K562 (cell line): ENCODE results near the gene TMC8. TPM values are rescaled to one million over a fixed set of nuclear protein-coding genes. Genes with fewer than 3 reads are reported as not detected.

Experiments used
- CBX5 ChIP-seq: IDR thresholded peaks from 2 replicates; pipeline ENCODE4 v1.6.1; 2014; ENCODE audit warnings: low read depth, borderline replicate concordance
- CREB3L1 ChIP-seq: fragments of 450-650 bp; IDR thresholded peaks from 2 replicates; pipeline ENCODE4 v1.6.1; 2014; ENCODE audit warnings: low read depth, mild to moderate bottlenecking, moderate library complexity, borderline replicate concordance
- DIDO1 ChIP-seq: fragments of 450-650 bp; IDR thresholded peaks from 2 replicates; pipeline ENCODE4 v1.6.1; 2016; ENCODE audit warnings: low read depth, missing biosample characterization, missing genetic modification characterization
- HMGXB4 ChIP-seq: sonication (generic); formaldehyde crosslinking; IDR thresholded peaks from 2 replicates; pipeline ENCODE4 v1.8.1; 2023; ENCODE audit warnings: mild to moderate bottlenecking, missing genetic modification reagents
- HNRNPLL ChIP-seq: fragments of 200-400 bp; formaldehyde crosslinking; IDR thresholded peaks from 2 replicates; pipeline ENCODE4 v1.6.1; 2017; ENCODE audit warnings: low read length, low read depth, mild to moderate bottlenecking; ENCODE audit not compliant: poor library complexity, severe bottlenecking
- PHF20 ChIP-seq: fragments of 450-650 bp; IDR thresholded peaks from 2 replicates; pipeline ENCODE4 v1.6.1; 2018; ENCODE audit not compliant: partially characterized antibody
- POLR2G ChIP-seq: fragments of 200-400 bp; formaldehyde crosslinking; IDR thresholded peaks from 2 replicates; pipeline ENCODE4 v1.6.1; 2017; ENCODE audit warnings: low read depth, mild to moderate bottlenecking, antibody characterized with exemption, low read length, moderate library complexity
- RFX5 ChIP-seq: IDR thresholded peaks from 2 replicates; pipeline ENCODE4 v1.6.1; 2011; ENCODE audit warnings: low read depth, mild to moderate bottlenecking, improper control_type of control experiment, low read length
- SIN3A ChIP-seq, 2 experiments: fragments of 150-350 bp in 1 of 2; IDR thresholded peaks; 2 replicates each; pipeline ENCODE4 v1.6.1; 2011 to 2016; ENCODE audit warnings: borderline replicate concordance in 2 of 2, low read depth in 2 of 2, low read length in 2 of 2, mild to moderate bottlenecking in 2 of 2, moderate library complexity in 2 of 2; ENCODE audit not compliant: control insufficient read depth in 1 of 2
- TGIF2 ChIP-seq: sonication (generic); formaldehyde crosslinking; IDR thresholded peaks from 2 replicates; pipeline ENCODE4 v1.8.1; 2022; ENCODE audit warnings: mild to moderate bottlenecking, missing genetic modification reagents, moderate library complexity
- ZNF121 ChIP-seq: sonication (generic); formaldehyde crosslinking; conservative IDR thresholded peaks from 2 replicates; pipeline ENCODE4 v1.8.0; 2022; ENCODE audit warnings: missing genetic modification reagents
- ZNF197 ChIP-seq: fragments of 200-800 bp; sonication (Bioruptor generic); IDR thresholded peaks from 2 replicates; pipeline ENCODE4 v1.6.1; 2016; ENCODE audit warnings: low read depth, missing genetic modification characterization, missing compliant biosample characterization
- ZNF586 ChIP-seq: fragments of 450-650 bp; formaldehyde crosslinking; conservative IDR thresholded peaks from 2 replicates; pipeline ENCODE4 v1.4.0; 2020; ENCODE audit warnings: mild to moderate bottlenecking, moderate library complexity
- polyA plus RNA-seq, 8 experiments: library from polyadenylated mRNA; depleted of rRNA in 4 of 8; stranded (reverse) in 5 of 8; unstranded in 3 of 8; fragments of >200 nt; fragmentation: Nextera tagmentation in 2 of 8; fragmentation: Illumina TruSeq in 1 of 8; extraction: Ambion mirVana in 2 of 8; extraction: Trizol in 1 of 8; gene quantifications; 2 replicates each; pipeline versions ENCODE4 v1.2.1 to v1.2.3, GENCODE V29; 2011 to 2014; ENCODE audit warnings: inconsistent platforms in 1 of 8, missing spikeins in 1 of 8
- total RNA-seq, 7 experiments: library from RNA; depleted of rRNA in 6 of 7; stranded (reverse); fragments of >200 nt in 6 of 7; fragmentation: Illumina TruSeq in 2 of 7; extraction: Trizol in 2 of 7; gene quantifications; 2 replicates each; pipeline versions ENCODE4 v1.2.1 to v1.2.3, GENCODE V29; 2011 to 2021; ENCODE audit warnings: low replicate concordance in 1 of 7
- TF ChIP-seq, protein P1 (sequence below): fragments of 150-350 bp; IDR thresholded peaks from 2 replicates; pipeline ENCODE4 v1.6.1; 2014; ENCODE audit warnings: low read depth, mild to moderate bottlenecking, low read length, borderline replicate concordance
- TF ChIP-seq, protein P2 (sequence below): sonication (generic); formaldehyde crosslinking; IDR thresholded peaks from 2 replicates; pipeline ENCODE4 v1.8.0; 2023; ENCODE audit warnings: mild to moderate bottlenecking, missing genetic modification reagents
- TF ChIP-seq, protein P3 (sequence below): fragments of 450-650 bp; formaldehyde crosslinking; IDR thresholded peaks from 2 replicates; pipeline ENCODE4 v1.4.0; 2022; ENCODE audit warnings: missing genetic modification characterization

Gene TMC8
- total and polyA plus RNA-seq, 9 of the 15 experiments (the other 6 are each of a cell fraction or from before 2014, with no cell fraction given) = 0.13 to 10.9 (median 2.8) TPM

GRCh38 chr17:78186692-78187595 lies 56.4 kb downstream of the TMC8 start, which contains the start of the genes AFMID and TK1 (continued):
- TF ChIP-seq, protein P1, sequence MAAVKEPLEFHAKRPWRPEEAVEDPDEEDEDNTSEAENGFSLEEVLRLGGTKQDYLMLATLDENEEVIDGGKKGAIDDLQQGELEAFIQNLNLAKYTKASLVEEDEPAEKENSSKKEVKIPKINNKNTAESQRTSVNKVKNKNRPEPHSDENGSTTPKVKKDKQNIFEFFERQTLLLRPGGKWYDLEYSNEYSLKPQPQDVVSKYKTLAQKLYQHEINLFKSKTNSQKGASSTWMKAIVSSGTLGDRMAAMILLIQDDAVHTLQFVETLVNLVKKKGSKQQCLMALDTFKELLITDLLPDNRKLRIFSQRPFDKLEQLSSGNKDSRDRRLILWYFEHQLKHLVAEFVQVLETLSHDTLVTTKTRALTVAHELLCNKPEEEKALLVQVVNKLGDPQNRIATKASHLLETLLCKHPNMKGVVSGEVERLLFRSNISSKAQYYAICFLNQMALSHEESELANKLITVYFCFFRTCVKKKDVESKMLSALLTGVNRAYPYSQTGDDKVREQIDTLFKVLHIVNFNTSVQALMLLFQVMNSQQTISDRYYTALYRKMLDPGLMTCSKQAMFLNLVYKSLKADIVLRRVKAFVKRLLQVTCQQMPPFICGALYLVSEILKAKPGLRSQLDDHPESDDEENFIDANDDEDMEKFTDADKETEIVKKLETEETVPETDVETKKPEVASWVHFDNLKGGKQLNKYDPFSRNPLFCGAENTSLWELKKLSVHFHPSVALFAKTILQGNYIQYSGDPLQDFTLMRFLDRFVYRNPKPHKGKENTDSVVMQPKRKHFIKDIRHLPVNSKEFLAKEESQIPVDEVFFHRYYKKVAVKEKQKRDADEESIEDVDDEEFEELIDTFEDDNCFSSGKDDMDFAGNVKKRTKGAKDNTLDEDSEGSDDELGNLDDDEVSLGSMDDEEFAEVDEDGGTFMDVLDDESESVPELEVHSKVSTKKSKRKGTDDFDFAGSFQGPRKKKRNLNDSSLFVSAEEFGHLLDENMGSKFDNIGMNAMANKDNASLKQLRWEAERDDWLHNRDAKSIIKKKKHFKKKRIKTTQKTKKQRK = no peak
- TF ChIP-seq PHF20 = peak; percentile 37
- TF ChIP-seq CBX5 = no peak
- TF ChIP-seq, protein P2, sequence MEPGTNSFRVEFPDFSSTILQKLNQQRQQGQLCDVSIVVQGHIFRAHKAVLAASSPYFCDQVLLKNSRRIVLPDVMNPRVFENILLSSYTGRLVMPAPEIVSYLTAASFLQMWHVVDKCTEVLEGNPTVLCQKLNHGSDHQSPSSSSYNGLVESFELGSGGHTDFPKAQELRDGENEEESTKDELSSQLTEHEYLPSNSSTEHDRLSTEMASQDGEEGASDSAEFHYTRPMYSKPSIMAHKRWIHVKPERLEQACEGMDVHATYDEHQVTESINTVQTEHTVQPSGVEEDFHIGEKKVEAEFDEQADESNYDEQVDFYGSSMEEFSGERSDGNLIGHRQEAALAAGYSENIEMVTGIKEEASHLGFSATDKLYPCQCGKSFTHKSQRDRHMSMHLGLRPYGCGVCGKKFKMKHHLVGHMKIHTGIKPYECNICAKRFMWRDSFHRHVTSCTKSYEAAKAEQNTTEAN (CRISPR knock-in tag) = peak; percentile 61; the same call in 1 of the 2 replicates
- peak; percentile 98 for TF ChIP-seq POLR2G
- TF ChIP-seq, protein P3, sequence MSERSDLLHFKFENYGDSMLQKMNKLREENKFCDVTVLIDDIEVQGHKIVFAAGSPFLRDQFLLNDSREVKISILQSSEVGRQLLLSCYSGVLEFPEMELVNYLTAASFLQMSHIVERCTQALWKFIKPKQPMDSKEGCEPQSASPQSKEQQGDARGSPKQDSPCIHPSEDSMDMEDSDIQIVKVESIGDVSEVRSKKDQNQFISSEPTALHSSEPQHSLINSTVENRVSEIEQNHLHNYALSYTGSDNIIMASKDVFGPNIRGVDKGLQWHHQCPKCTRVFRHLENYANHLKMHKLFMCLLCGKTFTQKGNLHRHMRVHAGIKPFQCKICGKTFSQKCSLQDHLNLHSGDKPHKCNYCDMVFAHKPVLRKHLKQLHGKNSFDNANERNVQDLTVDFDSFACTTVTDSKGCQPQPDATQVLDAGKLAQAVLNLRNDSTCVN (CRISPR knock-in tag) = peak; percentile 67; the same call in 1 of the 2 replicates
- peak; percentile 89 to 90 for TF ChIP-seq SIN3A (IDR thresholded peaks at IDR 0.05; ENCODE audit: borderline replicate concordance in 2 of 2, control insufficient read depth in 1 of 2, low read depth in 2 of 2, low read length in 2 of 2)
- TF ChIP-seq TGIF2 (CRISPR knock-in tag) = no peak
- peak; percentile 26; the same call in 1 of the 2 replicates for TF ChIP-seq ZNF121
- 0 out of 2 replicates have a peak, but pooled peaks have one; percentile 33 for TF ChIP-seq RFX5
- no peak for TF ChIP-seq ZNF197
- no peak for TF ChIP-seq DIDO1 (tag)
- peak; percentile 92; the same call in 1 of the 2 replicates for TF ChIP-seq HMGXB4 (CRISPR knock-in tag)
- peak; percentile 90 for TF ChIP-seq CREB3L1
- TF ChIP-seq ZNF586 (CRISPR knock-in tag) = no peak
- peak; percentile 43 for TF ChIP-seq HNRNPLL
